Astrocyte of the spinal cord (primary cell): ENCODE measurements around the gene BABAM2.
A peak's percentile ranks its signal among the peaks of the same experiment; 100 is the strongest.
"Not testable (repeated sequence)": the region's sequence is repeated elsewhere in the genome, so short reads cannot be mapped to it uniquely, and the experiment has no call there.

Source experiments
- DNase-seq: peaks from one replicate; pipeline ENCODE4 v3.0.0; 2011; ENCODE audit warnings: low read depth, low spot score
- H3K4me3 ChIP-seq: 2 replicates; pipeline ENCODE4 v1.5.1; 2011; ENCODE audit warnings: low read depth, mild to moderate bottlenecking, low read length, moderate library complexity
- in situ Hi-C: cut with HindIII; loops from 2 replicates; pipeline ENCODE4 v1.10.0; 2017; ENCODE audit warnings: low sequenced_read_pairs
- TF ChIP-seq, protein P1 (sequence below): IDR thresholded peaks from 2 replicates; pipeline ENCODE4 v1.5.1; 2012; ENCODE audit warnings: low read depth, mild to moderate bottlenecking, low read length, inconsistent platforms

Gene BABAM2

DNA sequence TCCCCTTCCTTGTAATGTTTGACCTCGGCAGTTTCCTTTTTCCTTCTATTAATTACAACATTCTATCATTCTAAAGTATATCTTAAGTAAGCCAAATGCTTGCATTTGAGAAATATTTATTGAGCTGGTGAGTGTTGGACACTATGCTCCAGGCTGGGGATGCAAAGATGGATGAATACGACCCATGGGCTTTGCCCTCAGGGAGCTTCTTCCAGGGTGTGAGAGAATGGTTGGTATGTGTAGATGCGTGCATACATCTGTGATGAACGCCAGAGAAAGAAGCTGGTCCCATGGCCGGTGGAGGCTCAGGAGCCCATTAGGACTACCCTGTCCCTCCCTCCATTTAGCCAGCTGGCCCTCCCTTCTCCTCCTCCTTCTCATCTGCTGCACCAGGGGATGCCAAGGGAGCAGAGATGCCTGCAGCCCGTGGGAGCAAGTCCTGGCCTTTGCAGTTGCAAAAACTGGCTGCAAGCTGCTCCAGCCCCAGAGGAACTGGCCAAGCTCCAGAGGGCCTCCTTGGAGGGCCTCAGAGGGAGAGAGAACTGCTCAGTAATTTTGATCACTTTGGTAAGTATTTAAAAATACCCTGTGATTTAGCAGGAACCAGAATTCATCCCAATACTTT lies 436.5 kb downstream of the BABAM2 start:
- no peak overlapping the region for H3K4me3 ChIP-seq
- DNase-seq: no peak
- TF ChIP-seq, protein P1, sequence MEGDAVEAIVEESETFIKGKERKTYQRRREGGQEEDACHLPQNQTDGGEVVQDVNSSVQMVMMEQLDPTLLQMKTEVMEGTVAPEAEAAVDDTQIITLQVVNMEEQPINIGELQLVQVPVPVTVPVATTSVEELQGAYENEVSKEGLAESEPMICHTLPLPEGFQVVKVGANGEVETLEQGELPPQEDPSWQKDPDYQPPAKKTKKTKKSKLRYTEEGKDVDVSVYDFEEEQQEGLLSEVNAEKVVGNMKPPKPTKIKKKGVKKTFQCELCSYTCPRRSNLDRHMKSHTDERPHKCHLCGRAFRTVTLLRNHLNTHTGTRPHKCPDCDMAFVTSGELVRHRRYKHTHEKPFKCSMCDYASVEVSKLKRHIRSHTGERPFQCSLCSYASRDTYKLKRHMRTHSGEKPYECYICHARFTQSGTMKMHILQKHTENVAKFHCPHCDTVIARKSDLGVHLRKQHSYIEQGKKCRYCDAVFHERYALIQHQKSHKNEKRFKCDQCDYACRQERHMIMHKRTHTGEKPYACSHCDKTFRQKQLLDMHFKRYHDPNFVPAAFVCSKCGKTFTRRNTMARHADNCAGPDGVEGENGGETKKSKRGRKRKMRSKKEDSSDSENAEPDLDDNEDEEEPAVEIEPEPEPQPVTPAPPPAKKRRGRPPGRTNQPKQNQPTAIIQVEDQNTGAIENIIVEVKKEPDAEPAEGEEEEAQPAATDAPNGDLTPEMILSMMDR: no peak
- in situ Hi-C loops: no loop called here

DNA sequence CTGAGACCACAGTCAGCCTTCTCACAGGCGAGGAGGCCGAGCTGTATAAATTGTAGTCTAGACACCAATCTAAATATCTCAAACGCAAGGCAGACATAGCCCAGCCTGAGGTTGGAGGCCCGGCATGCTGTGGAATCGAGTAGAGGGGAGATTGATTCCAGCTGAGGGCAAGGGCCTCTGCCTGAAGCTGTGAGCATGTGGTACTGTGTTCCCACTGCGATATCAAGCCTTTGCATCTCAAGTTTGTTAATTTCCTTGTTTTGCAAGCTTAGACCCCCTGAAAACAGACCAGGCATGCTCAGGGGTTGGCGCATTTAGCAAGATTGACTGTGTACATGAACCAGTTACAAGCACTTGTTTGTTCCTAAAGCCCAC lies 437.0 kb downstream of the BABAM2 start:
- in situ Hi-C loops: no loop called here
- TF ChIP-seq, protein P1: no peak
- H3K4me3 ChIP-seq: no peak overlapping the region
- no peak for DNase-seq

DNA sequence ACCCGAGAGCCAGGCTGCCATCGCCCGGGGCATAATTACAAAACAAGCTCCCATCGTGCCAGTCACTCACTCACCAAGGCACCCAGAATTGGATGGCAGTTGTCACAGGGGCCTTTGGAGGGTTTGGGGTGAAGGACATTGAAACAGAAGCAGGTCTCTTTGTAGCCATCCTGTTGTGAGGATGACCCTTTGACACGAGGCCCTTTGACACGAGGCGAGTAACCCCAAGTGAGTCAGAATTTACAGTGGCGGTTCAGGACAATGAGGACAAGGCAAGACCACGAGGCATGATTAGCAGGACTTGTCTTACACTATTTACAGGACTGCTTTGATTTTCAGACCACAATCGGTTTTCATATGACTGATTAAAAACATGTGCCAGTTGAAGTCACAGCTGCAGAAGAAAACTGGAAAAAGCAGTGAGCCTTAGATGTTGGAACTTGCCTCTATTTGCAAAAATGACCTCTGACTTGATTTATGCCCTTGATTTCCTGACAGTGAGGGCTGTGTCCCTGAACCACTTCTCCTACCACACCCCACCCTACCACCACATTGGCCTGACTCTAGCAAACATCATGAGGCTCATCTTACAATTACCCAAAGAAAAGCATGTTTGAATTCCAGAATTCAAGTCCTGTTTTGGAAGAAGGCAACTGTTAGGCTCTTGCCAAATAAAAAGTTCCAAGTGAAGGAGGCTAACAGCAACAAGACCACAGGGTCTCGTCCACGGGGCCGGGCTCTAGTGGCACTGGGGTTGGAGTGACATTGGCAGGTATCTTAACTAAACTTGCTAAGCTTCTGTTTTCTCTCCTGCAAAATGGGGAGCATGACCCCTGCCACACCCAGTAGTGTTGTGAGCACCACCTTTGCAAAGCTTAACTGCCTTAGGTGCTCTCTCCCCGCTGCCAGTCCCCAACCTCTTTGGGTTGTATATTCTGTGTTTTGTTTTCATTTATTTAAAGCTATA lies 437.7 kb downstream of the BABAM2 start:
- H3K4me3 ChIP-seq: no peak overlapping the region
- DNase-seq: peak; percentile 56
- in situ Hi-C loops: no loop called here
- TF ChIP-seq, protein P1: no peak

DNA sequence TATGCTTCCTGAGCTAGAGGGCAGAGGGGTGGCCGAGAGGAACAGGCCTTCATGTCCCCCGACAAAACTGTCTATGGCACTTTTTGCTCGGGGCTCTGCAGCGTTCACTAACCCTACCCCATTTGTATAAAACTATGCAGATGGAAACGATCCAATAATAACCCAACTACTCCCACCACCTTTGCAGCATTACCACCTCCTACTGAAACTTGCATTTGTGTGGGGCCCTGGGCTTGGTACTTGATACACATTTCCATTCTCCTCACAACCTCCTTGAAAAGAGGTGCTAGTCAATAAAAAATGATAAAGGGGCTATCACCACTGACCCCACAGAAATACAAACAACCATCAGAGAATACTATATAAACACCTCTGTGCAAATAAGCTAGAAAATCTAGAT lies 438.7 kb downstream of the BABAM2 start:
- in situ Hi-C loops: no loop called here
- TF ChIP-seq, protein P1: no peak
- no peak for DNase-seq
- no peak overlapping the region for H3K4me3 ChIP-seq

DNA sequence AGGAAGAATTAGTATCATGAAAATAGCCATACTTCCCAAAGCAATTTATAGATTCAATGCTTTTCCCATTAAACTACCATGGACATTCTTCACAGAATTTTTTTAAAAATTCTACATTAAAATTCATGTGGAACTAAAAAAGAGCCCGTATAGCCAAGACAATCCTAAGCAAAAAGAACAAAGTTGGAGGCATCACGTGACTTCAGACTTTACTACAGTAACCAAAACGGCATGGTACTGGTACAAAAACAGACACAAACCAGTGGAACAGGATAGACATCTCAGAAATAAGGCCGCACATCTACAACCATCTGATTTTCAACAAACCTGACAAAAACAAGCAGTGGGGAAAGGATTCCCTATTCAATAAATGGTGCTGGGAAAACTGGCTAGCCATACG lies 440.2 kb downstream of the BABAM2 start:
- DNase-seq, H3K4me3 ChIP-seq, in situ Hi-C loops: not testable (repeated sequence)

DNA sequence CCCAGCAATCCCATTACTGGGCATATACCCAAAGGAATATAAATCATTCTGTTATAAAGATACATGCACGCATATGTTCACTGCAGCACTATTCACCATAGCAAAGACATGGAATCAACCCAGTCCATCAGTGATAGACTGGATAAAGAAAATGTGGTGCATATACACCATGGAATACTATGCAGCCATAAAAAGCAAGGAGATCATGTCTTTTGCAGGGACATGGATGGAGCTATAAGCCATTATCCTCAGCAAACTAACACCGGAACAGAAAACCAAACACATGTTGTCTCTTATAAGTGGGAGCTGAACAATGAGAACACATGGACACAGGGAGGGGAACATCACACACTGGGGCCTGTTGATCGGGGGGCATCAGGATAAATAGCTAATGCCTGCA lies 441.3 kb downstream of the BABAM2 start:
- DNase-seq, in situ Hi-C loops, H3K4me3 ChIP-seq: not testable (repeated sequence)

DNA sequence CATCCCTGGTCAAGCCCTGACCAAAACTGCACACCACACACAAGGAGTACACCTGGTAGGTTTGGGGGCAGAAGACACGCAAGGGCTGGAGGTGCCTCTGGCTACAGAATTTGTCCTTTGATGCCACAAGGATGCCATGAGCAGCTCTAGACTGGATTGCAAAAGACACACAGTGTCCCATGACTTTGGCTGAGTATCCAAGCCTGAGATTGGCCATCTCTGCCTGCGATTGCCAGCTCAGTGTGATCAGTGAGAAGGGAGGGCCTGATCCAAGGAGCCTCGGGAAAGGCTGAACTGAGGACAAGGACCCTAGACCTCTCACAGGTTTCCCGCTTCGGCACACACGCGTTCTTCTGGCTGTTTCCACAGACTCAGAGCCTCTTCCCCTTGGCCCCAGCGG lies 442.2 kb downstream of the BABAM2 start:
- in situ Hi-C loops: no loop called here
- TF ChIP-seq, protein P1: no peak

More for the DNA sequence above, 442.2 kb downstream of the BABAM2 start:
- no peak for DNase-seq
- no peak overlapping the region for H3K4me3 ChIP-seq
